ENCODE measurements around the gene ABCA4.

The ABCA4 gene

DNA sequence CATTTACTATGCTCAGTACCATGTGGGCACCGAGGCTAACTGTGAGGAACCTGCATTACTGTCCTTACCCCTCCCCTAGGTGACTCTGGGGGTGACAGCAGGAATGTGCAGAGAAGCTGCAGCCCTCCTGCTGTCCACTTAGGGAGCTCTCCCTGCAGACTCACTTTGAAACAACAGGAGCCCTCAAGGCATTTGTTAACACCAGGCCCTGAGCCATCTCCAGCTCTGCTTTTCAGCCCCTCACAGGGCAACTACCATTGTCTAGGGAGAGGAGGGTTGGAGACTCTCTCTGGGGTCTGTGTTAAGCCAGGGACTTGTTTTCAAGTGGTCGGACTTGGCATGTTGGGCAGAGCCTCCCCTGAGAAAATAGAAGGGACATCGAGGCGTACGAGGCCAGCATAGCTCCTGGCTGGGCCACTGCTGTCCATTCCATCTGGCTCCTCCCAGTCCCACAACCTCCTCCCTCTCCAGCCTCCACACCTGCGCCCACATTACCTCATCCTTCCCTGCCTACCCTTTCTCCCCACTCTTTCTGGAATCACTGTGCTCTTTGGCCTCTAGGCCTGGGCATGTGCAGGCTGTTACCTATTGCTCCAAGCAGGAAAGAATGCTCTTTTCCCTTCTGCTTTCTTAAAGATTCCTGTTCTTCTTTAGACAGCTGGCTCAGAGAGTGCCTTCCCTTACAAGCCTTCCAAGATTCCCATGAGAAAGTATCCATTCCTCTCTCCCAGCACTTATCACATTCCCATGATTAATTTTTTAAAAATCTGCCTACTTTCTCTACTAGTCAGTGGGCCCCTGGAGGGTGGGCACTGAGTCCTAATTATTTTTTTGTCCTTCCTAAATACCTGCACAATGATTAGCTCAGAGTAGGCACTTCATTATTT is 109.0 kb downstream of the ABCA4 start:
- no peaks in the 10 kb centered on the region for H4K20me1 ChIP-seq (ENCODE audit: insufficient read depth, low read length, poor library complexity, severe bottlenecking)
- H3K79me2 ChIP-seq (ENCODE audit: insufficient read depth, low read length) = no peaks in the 10 kb centered on the region
- no peaks in the 10 kb centered on the region for H3K36me3 ChIP-seq (ENCODE audit: insufficient read depth, low read length)
- no peaks in the 10 kb centered on the region for H3F3A ChIP-seq (ENCODE audit: low read depth)
- no peaks in the 10 kb centered on the region for H3K27me3 ChIP-seq (ENCODE audit: insufficient read depth, low read length, poor library complexity, severe bottlenecking)
- H3K9ac ChIP-seq (ENCODE audit: low read depth, low read length, poor library complexity, severe bottlenecking) = no peak overlapping the region
- H2AFZ ChIP-seq (ENCODE audit: low read length) = no peak overlapping the region
- no peaks in the 10 kb centered on the region for H3K4me1 ChIP-seq (ENCODE audit: insufficient read depth, low read length, poor library complexity, severe bottlenecking)
- no peak overlapping the region for H3K4me2 ChIP-seq (ENCODE audit: low read depth, low read length, poor library complexity, severe bottlenecking)
- no peak overlapping the region for H3K4me3 ChIP-seq (ENCODE audit: low read length, poor library complexity, severe bottlenecking)
- no peaks in the 10 kb centered on the region for H3K9me3 ChIP-seq (ENCODE audit: insufficient read depth, low read depth, low read length)
- TF ChIP-seq, protein P1, sequence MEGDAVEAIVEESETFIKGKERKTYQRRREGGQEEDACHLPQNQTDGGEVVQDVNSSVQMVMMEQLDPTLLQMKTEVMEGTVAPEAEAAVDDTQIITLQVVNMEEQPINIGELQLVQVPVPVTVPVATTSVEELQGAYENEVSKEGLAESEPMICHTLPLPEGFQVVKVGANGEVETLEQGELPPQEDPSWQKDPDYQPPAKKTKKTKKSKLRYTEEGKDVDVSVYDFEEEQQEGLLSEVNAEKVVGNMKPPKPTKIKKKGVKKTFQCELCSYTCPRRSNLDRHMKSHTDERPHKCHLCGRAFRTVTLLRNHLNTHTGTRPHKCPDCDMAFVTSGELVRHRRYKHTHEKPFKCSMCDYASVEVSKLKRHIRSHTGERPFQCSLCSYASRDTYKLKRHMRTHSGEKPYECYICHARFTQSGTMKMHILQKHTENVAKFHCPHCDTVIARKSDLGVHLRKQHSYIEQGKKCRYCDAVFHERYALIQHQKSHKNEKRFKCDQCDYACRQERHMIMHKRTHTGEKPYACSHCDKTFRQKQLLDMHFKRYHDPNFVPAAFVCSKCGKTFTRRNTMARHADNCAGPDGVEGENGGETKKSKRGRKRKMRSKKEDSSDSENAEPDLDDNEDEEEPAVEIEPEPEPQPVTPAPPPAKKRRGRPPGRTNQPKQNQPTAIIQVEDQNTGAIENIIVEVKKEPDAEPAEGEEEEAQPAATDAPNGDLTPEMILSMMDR (conservative IDR thresholded peaks at IDR 0.05; ENCODE audit: low read length) = no peak
- no peak for TF ChIP-seq EZH2phosphoT487 (IDR thresholded peaks at IDR 0.05; ENCODE audit: borderline replicate concordance)
- H3K9me2 ChIP-seq (replicated peaks; ENCODE audit: low read depth, low read length) = no peaks in the 10 kb centered on the region

DNA sequence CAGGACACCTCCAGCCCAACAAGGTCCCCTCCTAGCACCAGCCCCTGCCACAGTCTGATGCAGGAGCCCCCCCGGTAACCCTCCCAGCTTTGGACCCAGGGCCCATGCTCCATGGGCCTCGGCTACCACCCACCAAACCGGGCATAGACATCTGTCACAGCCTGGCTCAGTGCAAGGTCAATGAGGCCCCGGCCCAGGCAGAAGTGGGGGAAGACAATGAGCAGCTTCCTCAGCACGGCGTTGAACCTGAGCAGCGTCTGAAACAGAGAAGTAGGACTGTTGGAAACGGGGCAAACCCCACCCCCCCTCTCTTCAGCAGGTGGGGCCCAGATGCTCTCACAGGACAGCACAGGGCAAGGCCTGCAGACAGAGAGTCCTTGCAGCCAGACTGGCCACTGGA is 109.8 kb downstream of the ABCA4 start:
- H3K27me3 ChIP-seq (ENCODE audit: insufficient read depth, low read length, poor library complexity, severe bottlenecking) = no peaks in the 10 kb centered on the region
- TF ChIP-seq, protein P1 (conservative IDR thresholded peaks at IDR 0.05; ENCODE audit: low read length) = no peak
- TF ChIP-seq EZH2phosphoT487 (IDR thresholded peaks at IDR 0.05; ENCODE audit: borderline replicate concordance) = no peak

DNA sequence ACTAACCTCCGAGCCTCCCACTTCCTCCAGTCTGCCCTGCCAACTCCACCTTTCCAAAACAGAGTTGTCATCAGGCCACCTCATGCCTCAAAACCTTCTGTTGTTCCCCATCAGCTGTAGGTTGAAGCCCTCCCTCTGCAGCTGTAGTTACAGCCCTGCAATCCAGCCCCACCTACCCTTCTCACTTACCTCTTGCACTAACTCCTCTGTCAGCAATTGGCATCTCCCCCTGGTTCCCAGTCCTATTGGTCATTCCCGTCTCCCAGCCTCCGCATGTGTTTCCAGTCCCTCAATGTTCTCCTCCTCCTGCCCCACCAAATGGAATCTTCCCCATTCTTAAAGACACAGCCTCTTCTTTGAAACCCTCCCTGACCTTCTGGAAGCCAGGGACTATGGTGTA is 111.6 kb downstream of the ABCA4 start:
- TF ChIP-seq, protein P1 (conservative IDR thresholded peaks at IDR 0.05; ENCODE audit: low read length) = no peak
- no peak for TF ChIP-seq EZH2phosphoT487 (IDR thresholded peaks at IDR 0.05; ENCODE audit: borderline replicate concordance)

More for the DNA sequence above, 109.8 kb downstream of the ABCA4 start:
- Histone ChIP-seq H3K9me3 (ENCODE audit: insufficient read depth, low read depth, low read length) (no peaks in the 10 kb centered on the region), H3K9me2 (replicated peaks; ENCODE audit: low read depth, low read length) (no peaks in the 10 kb centered on the region), H3K4me2 (ENCODE audit: low read depth, low read length, poor library complexity, severe bottlenecking) (no peak overlapping the region), H3K79me2 (ENCODE audit: insufficient read depth, low read length) (no peaks in the 10 kb centered on the region), H2AFZ (ENCODE audit: low read length) (no peak overlapping the region), H3K4me3 (ENCODE audit: low read length, poor library complexity, severe bottlenecking) (no peak overlapping the region), H3K9ac (ENCODE audit: low read depth, low read length, poor library complexity, severe bottlenecking) (no peak overlapping the region), H3K4me1 (ENCODE audit: insufficient read depth, low read length, poor library complexity, severe bottlenecking) (no peaks in the 10 kb centered on the region), H4K20me1 (ENCODE audit: insufficient read depth, low read length, poor library complexity, severe bottlenecking) (no peaks in the 10 kb centered on the region), H3F3A (ENCODE audit: low read depth) (no peaks in the 10 kb centered on the region), H3K36me3 (ENCODE audit: insufficient read depth, low read length) (no peaks in the 10 kb centered on the region)

More for the DNA sequence above, 111.6 kb downstream of the ABCA4 start:
- H3K9me3 ChIP-seq (ENCODE audit: insufficient read depth, low read depth, low read length) = no peaks in the 10 kb centered on the region
- H3K36me3 ChIP-seq (ENCODE audit: insufficient read depth, low read length) = no peaks in the 10 kb centered on the region
- no peak overlapping the region for H2AFZ ChIP-seq (ENCODE audit: low read length)
- no peaks in the 10 kb centered on the region for H3K4me1 ChIP-seq (ENCODE audit: insufficient read depth, low read length, poor library complexity, severe bottlenecking)
- no peak overlapping the region for H3K4me2 ChIP-seq (ENCODE audit: low read depth, low read length, poor library complexity, severe bottlenecking)
- no peak overlapping the region for H3K9ac ChIP-seq (ENCODE audit: low read depth, low read length, poor library complexity, severe bottlenecking)
- no peaks in the 10 kb centered on the region for H3F3A ChIP-seq (ENCODE audit: low read depth)
- no peaks in the 10 kb centered on the region for H3K79me2 ChIP-seq (ENCODE audit: insufficient read depth, low read length)
- no peaks in the 10 kb centered on the region for H4K20me1 ChIP-seq (ENCODE audit: insufficient read depth, low read length, poor library complexity, severe bottlenecking)
- no peaks in the 10 kb centered on the region for H3K9me2 ChIP-seq (replicated peaks; ENCODE audit: low read depth, low read length)
- H3K27me3 ChIP-seq (ENCODE audit: insufficient read depth, low read length, poor library complexity, severe bottlenecking) = no peaks in the 10 kb centered on the region
- H3K4me3 ChIP-seq (ENCODE audit: low read length, poor library complexity, severe bottlenecking) = no peak overlapping the region

All from Loucy (cell line).